ENCODE results near the gene TRERF1. TPM values are rescaled to one million over a fixed set of nuclear protein-coding genes. Genes with fewer than 3 reads are reported as not detected.

The TRERF1 gene, protein sequence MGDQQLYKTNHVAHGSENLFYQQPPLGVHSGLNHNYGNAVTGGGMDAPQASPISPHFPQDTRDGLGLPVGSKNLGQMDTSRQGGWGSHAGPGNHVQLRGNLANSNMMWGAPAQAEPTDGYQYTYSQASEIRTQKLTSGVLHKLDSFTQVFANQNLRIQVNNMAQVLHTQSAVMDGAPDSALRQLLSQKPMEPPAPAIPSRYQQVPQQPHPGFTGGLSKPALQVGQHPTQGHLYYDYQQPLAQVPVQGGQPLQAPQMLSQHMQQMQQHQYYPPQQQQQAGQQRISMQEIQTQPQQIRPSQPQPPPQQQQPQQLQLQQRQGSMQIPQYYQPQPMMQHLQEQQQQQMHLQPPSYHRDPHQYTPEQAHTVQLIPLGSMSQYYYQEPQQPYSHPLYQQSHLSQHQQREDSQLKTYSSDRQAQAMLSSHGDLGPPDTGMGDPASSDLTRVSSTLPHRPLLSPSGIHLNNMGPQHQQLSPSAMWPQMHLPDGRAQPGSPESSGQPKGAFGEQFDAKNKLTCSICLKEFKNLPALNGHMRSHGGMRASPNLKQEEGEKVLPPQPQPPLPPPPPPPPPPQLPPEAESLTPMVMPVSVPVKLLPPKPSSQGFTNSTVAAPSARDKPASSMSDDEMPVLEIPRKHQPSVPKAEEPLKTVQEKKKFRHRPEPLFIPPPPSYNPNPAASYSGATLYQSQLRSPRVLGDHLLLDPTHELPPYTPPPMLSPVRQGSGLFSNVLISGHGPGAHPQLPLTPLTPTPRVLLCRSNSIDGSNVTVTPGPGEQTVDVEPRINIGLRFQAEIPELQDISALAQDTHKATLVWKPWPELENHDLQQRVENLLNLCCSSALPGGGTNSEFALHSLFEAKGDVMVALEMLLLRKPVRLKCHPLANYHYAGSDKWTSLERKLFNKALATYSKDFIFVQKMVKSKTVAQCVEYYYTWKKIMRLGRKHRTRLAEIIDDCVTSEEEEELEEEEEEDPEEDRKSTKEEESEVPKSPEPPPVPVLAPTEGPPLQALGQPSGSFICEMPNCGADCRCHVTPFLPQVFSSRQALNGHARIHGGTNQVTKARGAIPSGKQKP (N-terminal part only)
- total RNA-seq: under 0.01 and 0.06 TPM in 2 replicates

DNA sequence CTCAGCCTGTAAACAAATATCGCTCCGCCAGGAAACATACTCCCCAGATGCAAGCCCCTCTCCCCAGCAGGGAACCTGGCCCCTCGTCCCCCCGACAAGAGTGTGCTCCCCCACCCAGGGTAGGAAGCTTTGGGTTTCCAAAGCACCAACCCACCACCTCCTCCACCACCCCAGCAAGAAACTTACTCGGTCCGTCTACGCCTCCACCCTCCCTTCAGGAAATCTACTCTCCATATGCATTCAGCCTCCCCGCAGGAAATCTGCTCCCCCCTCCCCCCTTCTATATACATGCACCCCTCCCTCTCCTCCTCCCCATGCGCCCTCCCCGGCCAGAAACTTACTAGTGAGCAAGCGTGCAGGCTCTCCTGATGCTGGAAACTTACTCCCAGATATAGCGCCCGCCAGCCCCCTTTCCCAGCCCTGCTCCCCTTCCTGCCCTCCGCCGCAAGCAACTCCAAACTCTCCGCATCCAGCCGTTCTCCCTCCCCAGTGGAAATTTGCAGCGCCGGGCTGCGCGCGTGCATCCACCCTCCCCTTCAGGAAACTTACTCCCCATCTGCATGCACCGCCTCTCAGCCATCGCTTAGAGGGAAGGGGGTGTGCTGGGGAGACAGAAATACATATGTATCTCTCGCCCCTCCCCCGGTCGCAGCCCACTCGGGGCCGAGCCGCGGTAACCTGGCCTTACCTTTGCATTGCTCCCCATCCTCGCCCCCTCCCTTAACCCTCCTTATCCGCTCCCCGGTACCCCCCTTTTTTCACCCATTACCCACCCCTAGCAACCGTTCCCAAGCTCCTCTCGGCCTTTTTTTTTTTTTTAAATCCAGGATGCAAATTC, at the start of gene TRERF1:
TRERF1 (minus strand) TSS at position 594 of the 838 bp plus-strand sequence. CDS start 182,336 bp downstream, outside the sequence.

DNA sequence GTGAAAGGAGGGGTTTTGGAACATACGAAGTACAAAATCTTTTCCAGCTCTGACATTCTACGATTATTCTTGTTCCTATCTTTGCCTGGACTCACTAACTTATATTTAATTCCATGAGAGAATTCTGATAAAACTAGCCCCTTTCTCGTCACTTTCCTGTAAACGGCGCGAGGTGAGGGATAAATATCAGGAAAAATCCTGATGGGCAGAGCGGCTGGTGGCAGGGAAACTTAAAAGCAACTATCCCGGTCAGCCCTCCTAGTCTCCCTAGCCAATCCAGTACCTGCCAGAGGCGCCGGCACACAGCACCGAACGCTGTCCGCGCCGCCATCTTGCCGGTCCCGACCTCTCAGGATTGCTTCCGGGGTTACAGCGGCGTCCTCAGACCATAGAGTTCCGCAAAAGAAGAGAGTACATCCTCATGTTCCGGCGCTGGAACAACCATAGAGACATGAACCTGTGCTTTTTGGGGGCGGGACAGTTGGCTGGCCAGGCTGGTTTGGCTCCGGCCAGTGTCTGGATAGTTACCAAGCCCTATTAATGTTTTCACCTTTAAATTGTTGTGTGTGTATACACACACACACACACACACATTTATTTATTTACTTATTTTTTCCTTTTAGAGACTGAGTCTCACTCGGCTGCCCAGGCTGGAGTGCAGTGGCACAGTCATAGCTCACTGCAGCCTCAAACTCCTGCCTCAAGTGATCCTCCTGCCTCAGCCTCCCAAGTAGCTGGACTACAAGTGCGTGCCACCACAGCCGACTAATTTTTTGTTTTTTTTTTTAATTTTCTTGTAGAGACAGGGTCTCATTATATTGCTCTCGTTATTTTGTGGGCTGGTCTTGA, 234.0 kb downstream of the TRERF1 start, which contains the start of gene MRPS10:
MRPS10 (minus strand) TSS at position 343 of the 849 bp plus-strand sequence; CDS start at position 331, 12 bp downstream.

Other genes starting within 250 kb of the TRERF1 start
- 28.8 and 30.1 TPM in 2 replicates for gene MRPS10, start 234.1 kb downstream of the TRERF1 start, total RNA-seq
- 17.3 and 35.7 TPM in 2 replicates for gene UBR2, start 112.1 kb upstream of the TRERF1 start, total RNA-seq